RWPE1 (cell line): ENCODE measurements around the gene PDE5A.

ENCODE experiments used
- CTCF ChIA-PET: fragments of 350-600 bp; sonication (Branson Sonifier 250); formaldehyde crosslinking; extraction: SDS; loops from one replicate; lab custom pipeline; 2021; lab: Yijun Ruan, JAX
- POLR2A ChIA-PET: fragments of 400-600 bp; formaldehyde crosslinking; extraction: SDS; loops from one replicate; lab custom pipeline; 2020; ENCODE audit warnings: antibody characterized with exemption; ENCODE audit not compliant: low non-redundant PET; lab: Yijun Ruan, JAX
- DNase-seq: peaks from one replicate; pipeline ENCODE4 v3.0.0; 2012; ENCODE audit warnings: low spot score
- H3K27ac ChIP-seq: fragments of 450-650 bp; 2 replicates; pipeline ENCODE4 v1.5.1; 2017
- CTCF ChIP-seq: fragments of 450-650 bp; conservative IDR thresholded peaks from 2 replicates; pipeline ENCODE4 v1.5.1; 2017; ENCODE audit warnings: low read depth, mild to moderate bottlenecking

PDE5A gene

DNA sequence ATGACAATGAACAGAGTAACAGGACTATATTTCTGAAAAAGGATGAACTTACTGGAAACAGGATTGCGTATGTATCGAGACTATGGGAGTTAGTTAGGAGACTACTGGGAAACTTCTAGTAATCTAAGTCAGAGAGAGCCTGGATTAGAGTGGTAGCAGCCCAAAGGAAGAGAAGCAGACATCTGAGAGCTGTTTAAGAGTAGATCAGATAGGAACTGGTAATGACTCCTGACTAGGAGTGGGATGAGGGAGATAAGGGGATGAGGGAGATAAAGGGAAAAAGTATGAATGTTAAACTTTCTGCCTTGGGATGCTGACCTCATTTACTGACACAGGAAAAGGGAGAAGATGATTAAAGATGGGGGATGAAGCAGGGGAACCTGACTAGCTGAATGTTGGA is 116.2 kb downstream of the PDE5A start:
- POLR2A ChIA-PET = no interaction called here
- CTCF ChIA-PET = no interaction called here
- DNase-seq = no peak
- no peak overlapping the region for H3K27ac ChIP-seq
- no peak for TF ChIP-seq CTCF

DNA sequence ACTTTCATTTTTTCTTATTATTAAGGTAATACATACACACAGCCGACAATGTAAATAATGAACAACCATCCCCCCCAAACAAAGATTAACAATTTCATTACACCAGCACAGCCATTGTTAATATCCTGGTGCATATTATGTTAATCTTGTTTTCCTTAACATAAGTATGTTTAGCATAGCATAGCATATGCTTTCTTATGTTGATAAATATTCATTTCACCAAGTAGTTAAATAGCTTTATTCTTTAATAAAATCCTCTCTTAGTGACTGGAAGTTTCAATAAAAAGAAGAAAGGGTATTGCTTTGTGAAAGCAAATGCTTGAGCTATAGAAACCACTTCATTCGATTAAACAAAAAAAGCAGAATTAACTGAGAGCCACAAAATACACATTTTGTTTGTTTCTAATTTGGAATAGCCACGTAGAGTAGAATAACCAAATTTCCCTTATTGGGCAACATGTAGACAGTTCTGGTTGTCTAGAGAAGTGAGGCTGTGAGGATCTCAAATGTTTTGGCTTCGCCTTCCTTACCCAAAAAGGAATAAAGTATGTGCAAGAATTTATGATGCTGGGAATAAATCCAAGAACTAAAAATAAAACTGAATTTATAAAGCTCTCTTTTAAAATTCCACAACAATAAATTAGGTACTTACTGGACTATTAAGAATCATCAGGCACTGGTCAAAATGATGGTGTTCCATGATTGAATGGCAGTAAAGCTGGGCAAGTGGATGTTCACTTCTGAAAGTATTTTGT is 118.0 kb downstream of the PDE5A start:
- CTCF ChIA-PET = no interaction called here

GRCh38 chr4:119508281-119508680 is 120.3 kb downstream of the PDE5A start:
- ChIA-PET POLR2A (no interaction called here), CTCF (no interaction called here)
- DNase-seq = no peak
- no peak for TF ChIP-seq CTCF
- H3K27ac ChIP-seq = no peak overlapping the region

More for the DNA sequence above, 118.0 kb downstream of the PDE5A start:
- no peak for TF ChIP-seq CTCF
- H3K27ac ChIP-seq = no peak overlapping the region
- POLR2A ChIA-PET = no interaction called here
- no peak for DNase-seq

DNA sequence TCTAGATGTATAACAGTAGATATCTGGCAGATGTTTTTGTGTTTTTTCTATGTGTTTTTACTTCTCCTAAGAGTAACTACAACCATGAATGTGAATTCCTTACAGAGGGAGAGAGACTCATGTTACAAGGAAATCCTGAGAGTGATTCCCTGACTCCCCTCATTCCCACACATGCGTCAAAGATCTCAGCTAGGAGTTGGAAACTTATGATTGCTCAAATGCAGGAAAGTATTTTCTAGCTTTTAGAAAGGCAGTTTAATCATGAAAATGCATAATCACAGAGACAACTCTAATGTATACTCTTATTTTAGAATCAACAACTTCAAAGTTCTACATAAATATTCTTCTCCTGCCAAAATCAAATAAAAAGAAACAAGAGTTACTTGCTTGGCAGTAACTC is 121.8 kb downstream of the PDE5A start:
- CTCF ChIA-PET = no interaction called here
- TF ChIP-seq CTCF = no peak
- POLR2A ChIA-PET = no interaction called here
- no peak for DNase-seq
- H3K27ac ChIP-seq = no peak overlapping the region

- POLR2A ChIA-PET = no interaction called here
- TF ChIP-seq CTCF = no peak
- no peak overlapping the region for H3K27ac ChIP-seq
- no peak for DNase-seq
- CTCF ChIA-PET = no interaction called here
Observed at GRCh38 chr4:119504616-119505015, 124.0 kb downstream of the PDE5A start.

GRCh38 chr4:119501740-119502139 is 126.9 kb downstream of the PDE5A start:
- no peak for TF ChIP-seq CTCF
- no peak overlapping the region for H3K27ac ChIP-seq
- CTCF ChIA-PET = no interaction called here
- DNase-seq = no peak
- POLR2A ChIA-PET = no interaction called here
